T-helper 22 cell (primary cell): ENCODE results near the gene SF3A1.
"Not testable (repeated sequence)": the region's sequence is repeated elsewhere in the genome, so short reads cannot be mapped to it uniquely, and the experiment has no call there.

ENCODE experiments used
- DNase-seq: peaks from one replicate; pipeline ENCODE4 v3.0.0-alpha.2; 2020; ENCODE audit warnings: low read depth

Gene SF3A1

DNA sequence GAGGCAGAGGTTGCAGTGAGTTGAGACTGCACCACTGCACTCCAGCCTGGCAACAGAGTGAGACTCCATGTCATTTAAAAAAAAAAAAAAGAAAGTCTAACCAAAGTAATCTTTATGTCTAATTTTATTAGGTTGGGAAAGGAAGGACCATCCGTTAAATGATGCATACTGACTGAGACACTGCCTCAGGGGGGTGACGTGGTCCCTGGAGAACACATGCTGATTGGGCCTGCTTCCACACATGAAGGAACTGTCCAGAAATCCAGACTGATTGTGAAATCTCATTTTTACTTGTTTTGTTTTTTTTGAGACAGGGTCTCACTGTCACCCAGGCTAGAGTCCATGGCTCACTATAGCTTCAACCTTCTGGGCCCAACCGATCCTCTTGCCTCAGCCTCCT, 5.5 kb downstream of the SF3A1 start:
- no peak for DNase-seq

DNA sequence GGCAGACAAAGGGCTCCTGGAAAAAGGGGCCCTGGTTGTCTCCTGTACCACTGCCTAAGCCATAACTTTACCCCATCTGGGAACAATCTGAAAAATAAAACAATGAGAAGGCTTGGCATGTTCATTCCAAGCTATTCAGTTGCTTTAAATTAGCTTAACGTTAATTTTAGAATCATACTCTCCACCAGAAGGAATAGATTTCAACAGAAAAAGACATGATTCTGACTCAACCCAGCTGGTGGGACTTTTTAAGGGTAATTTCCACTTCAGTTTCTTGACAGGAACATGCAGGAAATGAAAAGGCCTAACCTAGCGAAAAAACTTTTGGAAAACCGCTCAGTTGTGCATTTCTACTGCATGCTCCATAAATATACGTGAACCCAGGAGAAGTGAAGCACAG, 7.9 kb downstream of the SF3A1 start:
- DNase-seq, result no peak

DNA sequence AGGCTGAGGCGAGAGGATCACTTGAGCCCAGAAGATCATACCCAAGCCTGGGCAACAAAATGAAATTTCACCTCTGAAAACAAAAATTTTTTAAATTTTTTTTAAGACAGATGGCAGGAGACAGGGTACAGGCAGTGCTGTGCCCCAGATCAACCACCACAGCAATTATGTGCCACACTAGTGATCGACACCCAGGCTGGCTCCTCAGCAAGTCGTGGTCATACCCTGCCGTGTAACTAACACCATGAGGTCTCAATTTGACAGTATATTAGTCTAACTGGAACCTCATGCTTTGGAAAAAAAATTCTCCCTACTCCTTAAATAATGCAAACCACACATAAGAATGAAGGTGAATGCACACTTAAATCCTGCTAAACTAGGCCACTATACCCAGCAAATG, 8.3 kb downstream of the SF3A1 start:
- no peak for DNase-seq

DNA sequence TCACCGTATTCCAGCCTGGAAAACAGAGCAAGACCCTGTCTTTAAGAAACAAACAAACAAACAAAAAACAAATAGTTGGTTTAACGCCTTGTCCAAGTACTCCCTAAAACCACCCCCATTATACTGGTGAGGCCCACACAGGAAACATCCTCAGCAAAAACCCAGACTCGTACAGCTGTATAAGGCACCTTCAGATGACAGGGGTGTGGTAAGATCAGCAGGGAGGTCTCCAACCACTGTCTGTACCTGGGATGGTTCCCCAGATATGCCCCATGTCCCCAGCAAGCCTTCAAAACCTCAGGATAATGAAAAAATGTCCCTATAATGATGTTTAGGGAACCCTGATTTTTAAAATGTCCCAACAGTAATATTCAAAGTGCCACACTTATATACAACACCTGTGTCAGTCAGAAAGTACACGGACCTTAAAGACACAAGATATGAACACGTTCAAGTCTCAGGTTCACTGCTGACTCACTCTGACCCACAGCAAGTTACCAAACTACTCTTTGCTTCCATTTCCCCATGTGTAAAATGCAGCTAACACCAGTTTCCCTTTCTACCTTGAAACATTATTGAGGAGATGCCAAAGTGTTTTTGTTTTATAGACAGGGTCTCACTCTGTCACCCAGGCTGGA, 9.3 kb downstream of the SF3A1 start:
- no peak for DNase-seq

DNA sequence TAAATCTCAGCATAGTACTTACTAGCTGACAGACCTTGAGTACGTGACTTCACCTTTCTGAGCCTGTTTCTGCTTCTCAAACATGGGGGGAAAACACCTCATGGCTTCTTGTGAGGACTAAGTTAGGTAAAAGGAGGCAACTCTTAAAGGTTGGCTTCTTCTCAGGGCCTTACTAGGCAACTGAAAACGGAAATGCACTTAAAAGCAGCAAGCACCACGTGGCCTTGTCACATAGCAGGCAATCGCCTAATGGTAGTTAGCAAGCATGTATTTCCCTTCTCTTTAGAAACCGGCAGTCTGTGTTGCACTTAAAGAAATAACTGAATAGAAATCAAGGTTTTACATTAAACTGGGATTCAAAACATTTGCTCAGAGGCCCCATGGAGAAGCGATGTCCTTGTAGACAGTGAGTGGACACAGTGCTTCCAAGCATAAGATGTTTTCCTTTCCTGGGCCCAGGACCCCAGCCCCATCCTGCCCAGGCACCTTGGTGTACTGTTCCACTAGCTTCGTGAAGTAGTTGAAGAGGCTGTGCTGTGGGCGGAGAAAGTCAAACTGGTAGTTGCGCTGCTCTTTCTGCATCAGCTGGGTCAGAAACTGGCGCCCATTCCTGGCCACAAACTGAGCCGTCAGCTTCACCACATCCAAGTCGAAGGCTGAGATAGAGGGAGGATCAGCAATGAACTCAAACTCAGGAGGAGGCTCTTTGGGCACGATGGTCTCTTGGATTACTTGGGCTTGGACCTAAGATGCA, 12.1 kb downstream of the SF3A1 start:
- no peak for DNase-seq

DNA sequence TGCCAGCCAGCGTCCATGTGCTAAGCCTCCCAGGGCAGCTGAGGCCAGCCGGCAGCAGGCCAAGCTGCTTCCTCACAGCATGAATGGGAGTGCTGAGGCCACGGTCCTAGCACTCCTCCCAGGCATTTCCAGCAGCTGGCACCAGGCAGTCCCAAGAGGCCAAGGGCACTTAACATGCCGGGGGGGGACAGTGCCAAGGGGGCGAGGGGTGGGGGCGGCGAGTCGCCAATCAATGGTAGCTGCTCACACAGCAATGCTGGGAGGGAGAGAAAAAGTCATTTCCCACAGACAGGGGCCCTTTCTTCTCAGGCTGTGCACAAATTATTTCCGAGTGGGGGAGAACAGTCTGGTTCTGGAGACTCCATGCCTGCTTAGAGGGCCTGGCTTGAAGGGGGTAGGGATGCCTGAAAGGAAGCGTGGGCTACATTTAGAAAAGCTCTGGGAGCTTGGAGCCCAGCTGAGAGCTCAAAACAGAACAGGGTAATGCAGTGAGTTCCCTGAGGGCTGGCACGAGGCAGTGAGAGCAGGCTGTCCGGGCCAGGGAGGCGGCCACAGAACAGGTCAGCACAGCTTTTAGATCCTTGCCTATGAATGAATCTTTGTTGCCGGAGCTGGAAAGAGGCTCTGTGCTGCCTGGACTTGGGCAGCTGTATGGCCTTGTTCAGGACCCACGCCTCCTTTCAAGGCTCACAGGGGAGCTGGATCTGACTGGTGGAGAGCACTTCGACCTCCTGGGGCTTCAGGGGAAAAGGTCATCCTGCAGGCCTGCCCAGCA, 15.6 kb downstream of the SF3A1 start:
- DNase-seq, result no peak

DNA sequence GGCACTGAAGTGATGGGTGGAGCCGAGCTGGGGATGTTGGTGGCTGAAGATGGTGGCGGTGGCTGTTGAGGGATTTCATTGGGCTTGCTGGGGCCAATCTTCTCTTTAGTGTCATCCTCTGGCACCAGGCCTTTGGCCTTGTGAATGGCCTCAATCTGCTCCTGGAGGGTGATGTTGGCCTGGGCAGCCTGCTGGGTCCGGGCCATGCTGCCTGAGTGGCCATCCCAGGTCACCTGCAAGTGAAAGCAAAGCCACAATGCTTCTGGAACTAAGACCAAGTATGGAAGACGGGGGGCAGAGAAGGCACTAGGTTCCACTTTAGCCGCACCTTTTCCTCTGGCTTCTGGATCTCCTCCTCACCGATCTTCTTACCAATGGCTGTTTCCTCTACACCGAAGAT, 17.9 kb downstream of the SF3A1 start:
- no peak for DNase-seq

DNA sequence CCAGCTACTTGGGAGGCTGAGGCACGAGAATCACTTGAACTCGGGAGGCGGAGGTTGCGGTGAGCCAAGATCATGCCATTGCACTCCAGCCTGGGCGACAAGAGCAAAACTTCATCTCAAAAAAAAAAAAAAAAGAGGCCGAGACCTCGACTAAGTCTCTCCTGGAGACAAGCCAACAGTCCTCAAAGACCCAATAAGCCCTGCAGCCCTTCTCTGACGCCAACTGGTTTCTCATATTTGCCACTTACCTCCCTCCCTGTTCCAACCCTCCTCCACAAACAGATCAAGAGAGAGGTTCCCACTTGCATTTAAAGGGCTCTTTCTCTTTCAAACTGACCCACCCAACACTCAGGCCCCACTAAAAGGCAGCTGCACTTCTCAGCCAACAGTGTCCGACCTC, 18.4 kb downstream of the SF3A1 start:
- DNase-seq, result not testable (repeated sequence)

DNA sequence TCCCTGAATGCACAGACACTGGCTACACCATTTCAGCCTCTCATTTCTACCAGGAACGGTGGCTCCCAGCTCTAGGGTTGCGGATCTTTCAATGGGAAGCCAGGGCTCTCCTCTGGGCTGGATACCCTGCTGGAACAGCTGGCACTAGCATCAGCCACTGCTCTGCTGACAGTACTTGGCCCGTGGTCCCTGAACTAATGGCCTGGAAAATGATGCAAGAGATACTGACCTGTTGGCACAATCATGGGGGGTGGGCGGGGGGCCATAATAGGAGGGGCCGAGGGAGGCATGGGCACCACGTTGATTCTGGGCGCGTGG, 19.3 kb downstream of the SF3A1 start:
- no peak for DNase-seq

DNA sequence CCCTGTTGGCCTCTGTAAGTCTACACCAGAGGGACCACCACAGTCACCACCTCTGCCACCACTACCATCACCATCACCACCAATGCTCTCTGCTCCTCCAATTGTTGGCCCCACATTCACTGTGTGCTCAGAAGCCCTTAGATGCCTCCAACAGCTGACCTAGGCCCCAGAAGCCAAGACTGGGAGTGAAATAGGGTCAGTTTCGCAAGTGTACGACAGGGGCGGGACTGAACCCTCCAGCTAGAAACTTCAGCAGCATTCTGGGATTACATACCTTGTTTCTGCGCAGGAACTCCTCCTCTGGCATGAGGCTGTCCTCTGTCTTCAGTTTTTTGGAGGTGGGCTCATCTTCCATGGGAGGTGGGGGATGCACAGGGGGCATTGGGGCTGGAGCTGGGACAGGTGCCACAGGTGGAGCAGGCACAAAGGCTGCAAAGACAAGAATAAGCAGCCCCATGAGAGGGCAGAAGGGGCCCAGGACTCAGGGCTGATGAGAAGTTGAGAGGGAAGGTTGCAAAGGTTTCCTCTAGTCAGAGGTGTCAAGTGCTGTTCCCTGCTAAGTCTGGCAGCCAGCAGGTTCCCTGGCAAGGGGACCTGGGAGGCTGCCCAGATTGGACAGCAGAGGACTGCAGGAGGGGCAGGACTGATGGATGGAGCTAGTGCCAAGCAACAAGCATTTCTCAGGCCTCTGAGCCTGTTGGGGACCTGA, 19.8 kb downstream of the SF3A1 start:
- DNase-seq, result no peak

DNA sequence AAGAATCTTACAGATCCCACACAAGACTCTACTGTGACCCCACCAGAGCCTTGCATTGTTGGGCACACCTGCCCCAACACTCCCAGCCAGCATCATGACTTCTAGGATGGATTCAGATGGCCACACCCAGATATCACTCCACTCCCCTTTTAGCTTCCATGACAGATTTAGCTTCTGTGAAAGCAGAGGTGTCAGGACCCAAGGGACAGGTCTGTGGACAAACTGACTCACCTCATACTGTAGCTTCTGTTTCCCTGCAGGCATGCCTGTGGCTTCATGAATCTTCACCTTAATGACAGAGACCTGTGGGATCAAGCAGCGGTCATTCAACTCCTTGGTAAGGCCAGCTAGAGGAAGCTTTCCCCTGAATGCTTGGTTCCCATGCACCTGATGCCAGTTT, 21.5 kb downstream of the SF3A1 start:
- no peak for DNase-seq

DNA sequence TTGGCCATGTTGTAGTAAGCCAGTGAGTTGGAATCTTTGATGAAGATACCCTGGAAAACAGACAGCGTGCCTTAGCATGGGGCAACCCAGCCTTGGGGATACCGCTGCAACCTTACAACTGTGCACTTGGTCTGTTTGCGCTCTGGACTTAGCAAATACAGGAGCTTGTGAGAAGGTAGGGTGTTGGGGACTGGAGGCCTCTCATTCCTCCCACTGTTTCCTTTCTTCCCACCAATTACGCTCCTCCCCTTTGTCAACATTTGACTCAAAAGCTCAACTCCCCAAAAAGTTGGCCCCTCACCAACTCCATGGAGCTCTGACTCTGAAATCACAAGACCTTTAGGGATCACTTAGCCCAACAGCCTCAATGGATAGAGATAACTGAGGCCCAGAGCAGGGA, 22.0 kb downstream of the SF3A1 start:
- DNase-seq, result no peak

DNA sequence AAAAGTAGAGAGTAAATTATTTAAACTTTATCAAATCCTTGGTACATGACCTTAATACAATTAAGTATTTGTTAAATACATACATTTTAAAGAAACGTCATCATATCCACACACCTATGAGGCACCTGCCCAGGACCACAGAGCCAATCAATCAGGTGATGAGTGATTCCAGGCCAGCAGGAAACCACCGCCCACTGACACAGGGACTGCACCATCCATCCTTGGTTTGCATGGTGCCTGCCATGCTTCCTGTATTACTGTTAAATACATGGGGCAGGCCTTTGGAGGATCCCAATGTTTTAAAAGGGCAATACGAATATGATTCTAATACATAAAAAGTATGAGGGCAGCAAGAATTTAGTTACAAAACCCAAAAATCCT, 23.0 kb downstream of the SF3A1 start:
- DNase-seq, result no peak

DNA sequence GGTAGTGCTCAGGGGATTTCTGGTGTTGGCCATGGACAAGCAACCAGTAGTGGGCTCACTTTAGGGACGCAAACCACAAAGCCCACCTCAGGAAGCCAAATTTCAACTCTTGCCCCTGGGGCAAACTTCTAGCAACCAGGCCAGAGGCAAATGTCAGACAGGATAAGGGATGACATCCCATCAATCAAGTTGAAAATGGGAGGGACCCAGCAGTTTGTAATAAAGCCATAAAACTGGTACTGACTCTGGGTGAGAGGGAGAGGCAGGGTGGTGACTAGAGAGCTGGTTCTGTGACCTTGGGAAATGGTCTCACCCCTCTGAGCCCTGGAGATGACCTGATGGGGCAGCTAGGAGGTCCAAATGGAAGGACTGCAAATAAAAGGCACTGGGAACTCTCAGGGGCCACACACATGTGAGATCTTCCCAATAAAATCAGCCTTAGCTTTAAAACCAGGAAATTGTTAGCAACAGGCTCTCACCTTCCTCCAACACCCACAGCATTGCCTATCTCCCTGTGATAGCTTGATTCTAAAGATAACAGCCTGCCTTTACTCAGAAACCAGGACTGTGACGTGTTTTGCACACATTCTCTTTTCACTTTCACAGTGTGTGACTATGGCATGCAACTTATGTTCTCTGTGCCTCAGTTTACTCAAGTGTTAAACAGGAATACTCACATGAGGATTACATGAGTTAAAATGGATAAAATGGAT, 23.5 kb downstream of the SF3A1 start:
- DNase-seq, result no peak

DNA sequence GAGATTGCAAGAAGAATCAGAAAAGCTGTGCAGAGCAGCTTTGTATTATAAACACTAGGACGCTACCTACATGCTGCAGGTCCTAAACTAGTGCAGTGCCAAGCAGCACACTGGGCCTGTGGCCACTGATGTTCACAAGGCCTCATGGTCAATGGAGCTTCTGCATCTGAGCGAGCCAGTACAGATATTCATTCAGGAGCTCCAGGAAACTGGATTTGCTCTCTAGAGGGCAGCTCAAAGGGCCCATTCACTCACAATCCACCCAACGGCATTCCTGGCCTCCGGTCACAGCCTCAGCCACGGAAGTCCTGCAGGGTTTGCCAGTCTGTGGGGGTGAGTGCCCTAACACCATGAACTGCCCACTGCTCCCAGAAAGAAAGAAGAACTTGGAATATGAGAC, 24.1 kb downstream of the SF3A1 start:
- DNase-seq, result no peak

DNA sequence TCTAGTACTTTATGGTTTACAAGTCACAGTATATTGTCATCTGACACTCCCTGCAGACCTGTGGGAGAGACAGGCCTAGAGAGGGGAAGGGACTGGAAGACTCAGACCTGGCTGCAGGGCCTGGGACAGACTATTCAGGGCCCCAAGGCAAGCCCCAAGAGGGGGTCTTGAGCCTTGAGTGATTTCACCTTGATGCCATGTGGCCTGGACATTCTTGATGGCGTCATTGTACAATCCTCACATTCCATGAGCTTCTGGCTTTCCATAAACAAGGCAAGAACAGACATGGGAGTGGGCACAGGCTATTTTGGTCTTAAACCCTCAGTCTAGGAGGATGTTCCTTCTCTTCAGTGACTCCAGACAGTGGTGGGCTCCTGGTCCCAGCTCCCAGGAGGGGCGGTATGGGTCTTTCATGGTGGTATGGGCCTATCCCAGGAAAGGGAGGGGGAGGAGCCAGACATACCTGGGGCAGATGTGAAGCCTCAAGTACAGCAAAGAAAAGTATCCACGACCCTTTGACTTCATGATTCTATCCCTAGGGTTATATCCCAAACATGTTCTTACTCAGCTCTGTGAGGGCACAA, 28.1 kb downstream of the SF3A1 start:
- no peak for DNase-seq

DNA sequence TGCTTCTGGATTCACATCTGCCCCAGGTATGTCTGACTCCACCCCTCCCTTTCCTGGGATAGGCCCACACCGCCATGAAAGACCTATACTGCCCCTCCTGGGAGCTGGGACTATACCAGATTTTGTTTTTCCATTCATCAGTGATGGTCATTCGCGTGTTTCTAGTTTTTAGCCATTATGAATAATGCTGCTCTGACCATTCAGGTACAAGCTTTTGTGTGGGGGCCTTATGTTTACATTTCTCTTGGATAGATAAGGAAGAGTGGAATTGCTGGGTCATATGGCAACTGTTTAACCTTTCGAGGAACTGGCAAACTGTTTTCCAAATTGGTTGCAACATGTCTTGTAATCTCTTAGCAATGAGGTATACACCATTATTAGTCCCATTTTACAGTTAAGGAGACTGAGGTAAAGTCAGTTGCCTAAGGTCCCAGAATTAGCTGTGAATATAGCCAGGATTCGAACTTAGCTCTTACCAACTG, 28.8 kb downstream of the SF3A1 start:
- no peak for DNase-seq

DNA sequence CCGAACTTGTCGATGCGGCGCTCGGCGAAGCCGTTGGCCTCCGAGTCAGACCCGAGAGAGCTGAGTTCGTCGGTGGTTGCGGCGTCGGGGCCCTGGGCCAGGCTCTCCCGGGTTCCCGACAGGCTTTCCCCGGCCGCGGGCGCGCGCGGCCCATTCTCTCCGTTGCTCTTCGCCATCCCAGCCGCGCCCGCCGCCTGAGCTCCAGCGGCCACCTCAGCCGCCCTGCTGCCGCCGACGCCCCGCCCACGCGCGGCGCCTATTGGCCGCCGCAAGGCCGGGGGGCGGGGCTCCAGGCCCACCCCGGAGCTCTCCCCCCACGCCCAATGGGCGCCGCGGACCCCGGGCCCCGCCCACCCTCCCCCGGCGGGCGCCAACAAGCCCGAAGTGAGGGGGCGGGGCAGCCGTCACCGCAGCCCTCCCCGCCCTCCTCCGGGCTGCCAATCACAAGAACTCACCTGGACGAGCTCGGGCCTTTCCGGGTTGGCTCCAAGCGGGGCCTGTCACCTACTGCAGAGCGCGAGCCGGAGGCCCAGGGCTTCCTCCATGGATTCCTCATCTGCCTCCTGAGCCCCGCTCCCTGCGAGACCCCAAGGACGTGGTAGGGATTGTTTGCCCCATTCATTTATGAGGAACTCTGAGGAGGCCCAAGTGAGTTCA, 29.9 kb downstream of the SF3A1 start, which contains the start of gene TBC1D10A:
Gene TBC1D10A, minus strand, starts transcription at position 236 of the 657 bp plus-strand sequence. Its CDS starts 60 bp downstream, at position 176.
- DNase-seq, result peak; percentile 92

DNA sequence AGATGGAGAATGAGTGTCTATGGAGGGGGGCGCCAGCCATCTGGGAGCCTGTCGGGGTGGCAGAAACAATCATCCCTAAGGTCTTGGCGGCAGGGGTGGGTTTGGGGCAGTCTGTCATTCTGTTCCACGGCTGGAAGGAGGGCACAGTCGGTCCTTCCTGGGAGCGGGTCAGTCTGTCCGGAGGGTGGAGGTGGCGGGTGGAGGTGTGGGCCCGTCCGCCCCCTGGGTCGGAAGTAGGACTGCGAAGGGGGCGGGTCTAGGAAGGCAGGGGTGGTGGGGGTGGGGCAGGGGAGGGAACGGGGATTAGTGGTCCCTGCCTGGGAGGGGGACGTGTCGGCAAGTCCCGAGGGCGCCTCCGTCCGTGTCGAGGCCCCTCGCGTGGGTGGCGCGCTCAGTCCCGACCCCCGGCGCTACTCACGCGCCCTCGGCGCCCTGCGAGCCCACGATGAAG, 30.4 kb downstream of the SF3A1 start:
- no peak for DNase-seq

DNA sequence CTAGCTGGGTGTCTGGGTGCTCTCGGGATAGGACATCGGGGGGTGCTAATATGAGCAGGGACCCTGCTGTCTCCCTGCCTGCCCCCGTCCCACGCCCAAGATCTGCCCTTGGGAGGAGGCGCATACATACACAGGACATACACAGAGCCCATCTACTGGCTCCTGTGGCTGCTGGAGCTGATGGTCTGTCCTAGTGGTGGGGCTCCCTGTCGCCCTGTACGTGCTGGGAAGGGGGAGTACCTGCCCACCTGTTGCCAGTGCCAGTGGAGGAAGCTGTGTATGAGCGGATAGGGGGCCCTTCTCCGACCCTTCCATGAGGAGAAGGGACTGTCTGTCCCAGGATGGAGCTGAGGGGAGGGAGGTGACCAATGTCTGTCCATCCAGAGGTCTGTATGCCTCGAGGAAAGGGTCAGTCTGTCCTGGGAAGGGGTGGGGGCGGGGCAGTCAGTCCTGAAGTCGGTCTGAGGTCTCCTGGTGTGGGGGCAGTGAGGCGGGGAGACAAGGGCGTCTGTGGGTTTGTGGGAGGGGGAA, 30.9 kb downstream of the SF3A1 start:
- no peak for DNase-seq
